Activated CD4-positive, alpha-beta T cell treated with anti-CD3 and anti-CD28 coated beads for 1 hour (primary cell): ENCODE measurements around the gene MAP1LC3A.

Experiments
- DNase-seq: peaks from one replicate; pipeline ENCODE4 v3.0.0-alpha.2; 2020

MAP1LC3A gene

GRCh38 chr20:34530342-34530741, 28.2 kb upstream of the MAP1LC3A start:
- DNase-seq: no peak

- DNase-seq: no peak
Measured at GRCh38 chr20:34531608-34532265, 26.8 kb upstream of the MAP1LC3A start.

GRCh38 chr20:34532320-34532719, 26.2 kb upstream of the MAP1LC3A start:
- no peak for DNase-seq

GRCh38 chr20:34532756-34533155, 25.8 kb upstream of the MAP1LC3A start:
- DNase-seq: no peak

- no peak for DNase-seq
Measured at GRCh38 chr20:34534391-34535165, 23.9 kb upstream of the MAP1LC3A start.

- DNase-seq: no peak
Measured at GRCh38 chr20:34535301-34535840, 23.1 kb upstream of the MAP1LC3A start.

GRCh38 chr20:34535857-34536256, 22.7 kb upstream of the MAP1LC3A start:
- no peak for DNase-seq

GRCh38 chr20:34536798-34537394, 21.6 kb upstream of the MAP1LC3A start:
- DNase-seq: peak; percentile 27

- no peak for DNase-seq
Measured at GRCh38 chr20:34537651-34538050, 20.9 kb upstream of the MAP1LC3A start.

- peak; percentile 28 for DNase-seq
Measured at GRCh38 chr20:34538671-34539123, 19.8 kb upstream of the MAP1LC3A start.

GRCh38 chr20:34539756-34540155, 18.8 kb upstream of the MAP1LC3A start:
- no peak for DNase-seq

GRCh38 chr20:34540596-34541263, 17.8 kb upstream of the MAP1LC3A start:
- no peak for DNase-seq

- DNase-seq: no peak
Measured at GRCh38 chr20:34541264-34541901, 17.1 kb upstream of the MAP1LC3A start.

GRCh38 chr20:34541917-34542316, 16.6 kb upstream of the MAP1LC3A start:
- no peak for DNase-seq

- no peak for DNase-seq
Measured at GRCh38 chr20:34542439-34542838, 16.1 kb upstream of the MAP1LC3A start.

- DNase-seq: no peak
Measured at GRCh38 chr20:34543463-34544056, 15.0 kb upstream of the MAP1LC3A start.

GRCh38 chr20:34544109-34544796, 14.3 kb upstream of the MAP1LC3A start:
- DNase-seq: no peak

GRCh38 chr20:34546751-34547181, 11.8 kb upstream of the MAP1LC3A start:
- no peak for DNase-seq

GRCh38 chr20:34547844-34548613, 10.5 kb upstream of the MAP1LC3A start:
- no peak for DNase-seq

- DNase-seq: no peak
Measured at GRCh38 chr20:34549291-34549928, 9.1 kb upstream of the MAP1LC3A start.
